SK-N-DZ (cell line): ENCODE data around the gene CCDC13.
A peak's percentile ranks its signal among the peaks of the same experiment; 100 is the strongest.

Experiments
- DNase-seq: peaks from one replicate; pipeline ENCODE4 v3.0.0-alpha.2; 2015; ENCODE audit warnings: low spot score

CCDC13 gene

DNA sequence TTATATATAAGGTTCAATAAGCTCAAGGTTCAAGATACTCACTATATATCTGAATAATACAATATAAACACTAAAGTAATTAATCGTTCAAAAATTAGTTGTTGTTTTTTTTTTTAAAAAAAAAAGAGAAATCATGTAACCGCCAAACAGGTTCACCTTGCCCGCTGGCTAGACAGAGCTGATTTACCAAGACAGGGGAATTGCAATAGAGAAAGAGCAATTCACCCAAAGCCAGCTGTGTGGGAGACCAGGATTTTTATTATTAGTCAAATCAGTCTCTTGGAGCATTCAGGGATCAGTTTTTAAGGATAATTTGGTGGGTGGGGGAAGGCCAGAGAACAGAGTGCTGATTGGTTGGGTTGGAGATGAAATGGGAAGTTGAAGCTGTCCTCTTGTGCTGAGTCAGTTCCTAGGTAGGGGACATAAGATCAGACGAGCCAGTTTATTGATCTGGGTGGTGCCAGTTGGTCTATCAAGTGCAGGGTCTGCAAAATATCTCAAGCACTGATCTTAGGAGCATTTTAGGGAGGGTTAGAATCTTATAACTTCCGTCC, 23.4 kb upstream of the CCDC13 start:
- no peak for DNase-seq

DNA sequence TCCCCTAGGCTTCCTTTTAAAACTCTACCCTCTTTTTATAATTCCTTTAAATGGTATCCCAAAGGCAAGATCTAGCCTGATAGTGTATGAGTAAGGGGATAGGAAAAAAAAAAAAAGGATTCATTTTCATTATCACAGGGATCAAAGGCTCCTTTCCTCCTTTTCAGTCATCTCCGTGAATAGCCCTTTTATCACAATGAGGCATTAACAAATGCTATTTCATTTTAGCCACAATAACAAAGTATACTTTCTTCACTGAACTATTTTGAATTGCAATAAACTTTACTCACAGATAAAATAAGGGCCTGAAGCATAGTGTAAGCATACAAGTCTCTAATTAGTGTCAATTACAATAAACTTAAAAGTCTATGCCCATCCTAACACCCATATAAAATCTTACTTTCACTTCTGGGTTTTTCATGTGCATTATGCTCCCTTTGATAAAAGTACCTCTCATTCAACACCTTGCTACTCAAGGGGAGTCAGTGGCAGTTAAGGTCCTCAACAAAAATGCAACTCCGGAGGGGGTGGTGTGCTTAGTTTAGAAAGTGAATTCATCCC, 22.6 kb upstream of the CCDC13 start:
- DNase-seq, result no peak

DNA sequence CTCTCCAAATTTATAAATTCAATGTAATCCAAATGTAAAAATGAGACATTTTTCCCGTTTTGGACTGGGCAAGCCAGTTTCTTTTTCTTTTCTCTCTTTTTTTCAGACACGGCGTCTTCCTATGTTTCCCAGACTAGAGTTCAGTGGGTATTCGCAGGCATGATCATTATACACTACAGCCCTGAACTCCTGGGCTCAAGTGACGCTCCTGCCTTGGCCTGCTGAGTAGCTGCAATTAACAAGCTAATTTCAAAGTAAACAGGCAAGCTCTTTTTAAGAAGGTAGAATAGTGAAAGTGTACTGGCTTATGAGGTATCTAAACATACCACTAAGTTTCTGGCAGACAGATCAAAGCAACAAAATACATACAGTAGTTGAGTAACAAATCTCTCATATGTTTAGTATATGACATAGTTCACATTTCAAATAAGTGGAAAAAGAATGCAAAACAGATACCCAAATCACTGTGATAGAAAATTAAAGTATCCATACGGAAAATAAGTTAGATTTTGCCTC, 17.7 kb upstream of the CCDC13 start:
- no peak for DNase-seq

- DNase-seq, result no peak
Measured at GRCh38 chr3:42786631-42787030, 13.6 kb upstream of the CCDC13 start.

- no peak for DNase-seq
Measured at GRCh38 chr3:42786212-42786611, 13.2 kb upstream of the CCDC13 start.

DNA sequence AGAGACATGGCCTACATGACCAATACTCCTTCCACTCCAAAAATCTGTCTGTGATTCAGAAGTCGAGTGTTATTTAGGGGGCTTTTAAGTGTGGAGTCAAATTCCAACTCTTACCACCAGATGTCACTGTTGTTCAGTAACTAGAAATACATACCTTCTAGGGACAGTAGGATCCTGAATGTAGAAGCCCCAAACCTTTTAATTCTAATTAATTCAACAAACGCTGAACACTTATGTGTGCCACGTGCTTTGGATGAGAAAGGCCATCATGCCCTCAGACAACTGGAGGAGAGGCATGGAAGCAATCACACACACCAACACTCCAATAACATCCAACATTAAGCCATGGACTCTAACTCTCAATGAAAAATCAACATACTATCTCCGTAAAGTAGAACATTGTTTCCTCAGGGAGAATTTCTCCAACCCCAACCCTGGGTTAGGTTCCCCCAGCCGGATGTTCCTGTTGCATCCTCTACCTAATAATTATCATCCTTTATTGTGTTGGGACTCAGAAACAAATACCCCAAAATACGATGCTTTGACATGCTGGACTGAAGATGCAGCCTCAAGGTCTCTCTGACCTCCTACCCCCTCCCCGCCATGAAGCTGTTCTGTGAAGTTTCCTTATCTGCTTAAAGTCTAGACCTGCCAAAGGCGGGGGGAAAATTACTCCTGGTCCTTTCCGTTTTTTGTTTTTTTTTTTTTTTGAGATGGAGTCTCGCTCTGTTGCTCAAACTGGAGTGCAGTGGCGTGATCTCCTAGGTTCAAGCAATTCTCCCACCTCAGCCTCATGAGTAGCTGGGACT, 8.0 kb upstream of the CCDC13 start:
- peak; percentile 65 for DNase-seq

DNA sequence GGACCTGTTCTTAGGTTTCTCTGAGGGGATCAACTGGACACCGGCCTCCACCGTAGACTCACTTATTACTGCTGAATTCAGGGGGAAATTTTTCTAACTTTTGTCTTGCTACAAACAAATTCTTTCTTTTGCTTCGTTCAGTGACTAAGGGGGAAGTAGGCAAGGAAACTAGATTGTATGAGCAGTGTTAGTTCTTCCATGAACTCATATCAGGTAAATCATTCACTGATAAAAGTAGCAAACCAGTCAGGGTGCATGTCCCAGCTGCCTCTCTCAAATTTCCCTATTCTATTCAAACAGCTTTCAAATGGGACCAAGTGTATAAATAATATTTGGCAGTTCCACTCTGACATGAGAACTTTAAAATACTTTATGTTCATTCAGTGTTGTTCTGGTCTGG, 7.3 kb upstream of the CCDC13 start:
- DNase-seq, result no peak

DNA sequence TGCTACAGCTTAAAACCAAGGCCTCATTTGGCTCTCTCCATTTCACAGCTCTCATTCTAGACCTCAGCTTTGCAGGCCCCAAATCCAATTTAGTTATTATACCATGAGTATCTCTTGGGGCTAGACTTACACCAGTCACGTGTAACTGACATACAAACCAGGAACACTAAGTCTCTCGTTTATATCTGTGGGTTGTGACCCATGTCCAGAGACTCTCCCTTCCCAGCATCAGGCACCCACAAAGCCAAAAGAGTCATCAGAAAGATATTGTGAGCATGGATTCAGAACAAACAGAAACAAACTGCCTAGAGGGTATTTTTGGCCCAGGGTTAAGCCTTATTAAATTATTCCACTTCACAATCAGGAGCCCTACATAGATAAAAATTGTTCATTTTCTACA, 5.6 kb upstream of the CCDC13 start:
- peak; percentile 28 for DNase-seq

DNA sequence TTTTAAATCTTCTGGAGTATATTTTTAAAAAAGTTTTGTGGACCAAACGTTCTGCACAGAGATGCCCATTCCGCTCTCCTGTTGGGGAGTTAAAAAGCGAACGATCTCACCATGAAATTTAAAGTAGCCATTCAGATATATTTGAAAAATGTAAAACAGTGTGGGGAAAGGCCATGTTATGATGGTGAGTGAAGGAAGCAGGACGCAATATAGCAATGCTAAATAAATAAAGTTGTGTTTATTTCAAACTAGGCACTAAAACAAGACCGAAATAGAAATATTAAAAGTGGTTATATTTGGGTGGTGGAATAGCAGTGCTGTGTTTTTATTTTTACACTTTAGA, 327 bp upstream of the CCDC13 start:
- DNase-seq, result no peak

- no peak for DNase-seq
Measured at GRCh38 chr3:42771271-42771670, 1.8 kb downstream of the CCDC13 start.

DNA sequence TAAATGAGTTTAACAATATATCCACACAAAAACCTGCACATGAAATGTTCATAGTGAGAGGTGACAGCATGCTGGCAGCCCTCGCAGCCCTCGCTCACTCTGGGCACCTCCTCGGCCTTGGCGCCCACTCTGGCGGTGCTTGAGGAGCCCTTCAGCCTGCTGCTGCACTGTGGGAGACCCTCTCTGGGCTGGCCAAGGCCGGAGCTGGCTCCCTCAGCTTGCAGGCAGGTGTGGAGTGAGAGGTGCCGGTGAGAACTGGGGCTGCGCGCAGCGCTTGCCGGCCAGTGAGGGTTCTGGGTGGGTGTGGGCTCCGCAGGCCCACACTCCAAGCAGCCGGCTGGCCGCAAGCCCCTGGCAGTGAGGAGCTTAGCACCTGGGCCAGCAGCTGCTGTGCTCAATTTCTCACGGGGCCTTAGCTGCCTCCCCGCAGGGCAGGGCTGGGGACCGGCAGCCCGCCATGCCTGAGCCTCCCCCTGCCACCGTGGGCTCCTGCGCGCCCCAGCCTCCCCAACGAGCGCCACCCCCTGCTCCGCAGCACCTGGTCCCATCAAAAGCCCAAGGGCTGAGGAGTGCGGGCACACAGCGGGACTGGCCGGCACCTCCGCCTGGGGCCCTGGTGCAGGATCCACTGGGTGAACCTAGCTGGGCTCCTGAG, 3.4 kb downstream of the CCDC13 start:
- DNase-seq, result no peak

GRCh38 chr3:42764561-42765295, 8.3 kb downstream of the CCDC13 start:
- no peak for DNase-seq

DNA sequence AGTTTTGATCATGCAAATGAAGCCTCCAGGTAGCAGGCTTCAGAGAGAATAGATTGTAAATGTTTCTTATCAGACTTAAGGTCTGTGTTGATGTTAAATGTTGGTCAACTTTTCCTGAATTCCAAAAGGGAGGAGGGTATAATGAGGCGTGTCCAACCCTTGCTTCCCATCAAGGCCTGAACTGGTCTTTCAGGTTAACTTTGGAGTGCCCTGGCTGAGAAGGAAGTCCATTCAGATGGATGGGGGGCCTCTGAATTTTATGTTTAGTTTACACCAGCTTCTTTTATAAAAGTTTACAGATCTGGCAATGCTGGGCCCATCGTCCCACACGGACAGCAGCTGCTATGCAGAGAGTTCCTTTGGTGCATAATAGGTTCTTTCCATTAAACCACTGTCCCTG, 8.9 kb downstream of the CCDC13 start:
- DNase-seq, result no peak

- no peak for DNase-seq
Measured at GRCh38 chr3:42763021-42763420, 10.0 kb downstream of the CCDC13 start.

DNA sequence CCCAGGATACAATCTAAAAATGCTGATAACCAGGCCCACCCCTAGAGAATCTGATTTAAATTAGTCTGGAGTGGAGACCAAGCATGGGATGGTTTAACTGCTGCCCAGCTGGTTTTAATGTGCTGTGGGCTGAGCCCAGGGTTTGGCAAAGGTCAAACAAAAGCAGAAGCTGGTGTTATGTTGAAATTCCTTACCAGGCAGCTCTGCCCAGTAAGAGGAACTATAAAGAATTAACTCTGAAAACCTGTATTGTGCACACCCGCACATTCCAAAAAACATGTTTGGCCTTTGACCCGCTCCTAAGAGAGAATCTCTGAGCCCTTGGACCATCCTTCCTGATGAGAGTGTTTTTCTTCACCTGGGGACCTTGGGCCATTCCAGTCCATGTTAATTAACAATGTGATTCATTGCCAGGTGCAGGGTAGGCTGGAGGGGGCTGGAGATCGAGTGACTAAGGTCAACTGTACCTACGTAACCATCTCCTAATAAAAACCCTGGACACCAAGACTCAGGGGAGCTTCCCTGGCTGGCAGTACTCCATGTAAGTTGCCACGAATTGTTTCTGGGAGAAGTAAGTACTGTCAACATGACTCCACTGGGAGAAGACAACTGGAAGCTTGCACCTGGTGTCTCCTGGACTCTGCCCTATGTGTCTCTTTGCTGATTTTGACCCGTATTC, 10.9 kb downstream of the CCDC13 start:
- DNase-seq, result no peak

DNA sequence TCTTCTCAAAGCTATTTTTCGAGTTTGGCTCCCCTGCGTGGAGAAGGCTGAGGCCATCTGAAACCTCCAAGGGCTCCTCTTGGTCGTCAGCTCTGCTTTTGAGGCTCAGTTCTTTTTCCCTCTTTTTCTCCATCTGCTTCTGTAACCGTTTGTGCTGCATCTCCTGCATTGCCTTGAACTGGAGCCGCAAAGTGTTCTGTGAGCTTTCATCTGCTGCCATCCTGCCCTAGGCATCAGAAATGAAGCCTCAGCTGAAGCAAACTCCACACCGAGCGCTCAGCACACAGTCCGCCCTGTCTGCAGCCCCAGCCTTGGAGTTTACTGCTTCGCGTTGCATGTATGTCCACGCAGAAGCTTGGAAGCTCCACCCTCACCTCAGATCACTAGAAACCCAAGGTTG, 14.9 kb downstream of the CCDC13 start:
- DNase-seq, result no peak

DNA sequence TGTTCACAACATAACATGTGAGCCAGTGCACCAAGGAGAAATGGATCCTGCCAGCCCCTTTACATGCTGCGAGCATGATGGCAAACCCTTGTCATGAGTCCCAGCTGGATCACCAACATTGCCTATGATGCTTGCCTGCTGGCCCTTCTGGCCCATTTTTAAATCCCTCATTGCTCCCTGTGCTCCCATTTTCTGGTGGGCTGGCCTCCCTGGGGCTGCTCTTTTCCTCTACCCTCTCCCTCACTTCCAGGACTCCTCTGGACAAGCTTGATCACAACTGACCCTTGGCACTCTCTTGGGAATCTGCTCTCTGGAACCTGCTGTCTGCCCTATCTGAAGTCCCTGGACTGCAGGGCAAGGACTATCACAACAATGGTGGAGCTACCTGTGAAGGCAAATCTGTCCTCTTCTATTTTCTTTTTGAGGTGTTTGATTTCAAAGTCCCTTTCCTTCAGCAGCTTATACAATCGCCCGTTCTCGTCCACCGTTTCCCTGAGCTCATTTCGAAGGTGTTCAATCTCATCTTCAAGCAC, 16.3 kb downstream of the CCDC13 start:
- no peak for DNase-seq

DNA sequence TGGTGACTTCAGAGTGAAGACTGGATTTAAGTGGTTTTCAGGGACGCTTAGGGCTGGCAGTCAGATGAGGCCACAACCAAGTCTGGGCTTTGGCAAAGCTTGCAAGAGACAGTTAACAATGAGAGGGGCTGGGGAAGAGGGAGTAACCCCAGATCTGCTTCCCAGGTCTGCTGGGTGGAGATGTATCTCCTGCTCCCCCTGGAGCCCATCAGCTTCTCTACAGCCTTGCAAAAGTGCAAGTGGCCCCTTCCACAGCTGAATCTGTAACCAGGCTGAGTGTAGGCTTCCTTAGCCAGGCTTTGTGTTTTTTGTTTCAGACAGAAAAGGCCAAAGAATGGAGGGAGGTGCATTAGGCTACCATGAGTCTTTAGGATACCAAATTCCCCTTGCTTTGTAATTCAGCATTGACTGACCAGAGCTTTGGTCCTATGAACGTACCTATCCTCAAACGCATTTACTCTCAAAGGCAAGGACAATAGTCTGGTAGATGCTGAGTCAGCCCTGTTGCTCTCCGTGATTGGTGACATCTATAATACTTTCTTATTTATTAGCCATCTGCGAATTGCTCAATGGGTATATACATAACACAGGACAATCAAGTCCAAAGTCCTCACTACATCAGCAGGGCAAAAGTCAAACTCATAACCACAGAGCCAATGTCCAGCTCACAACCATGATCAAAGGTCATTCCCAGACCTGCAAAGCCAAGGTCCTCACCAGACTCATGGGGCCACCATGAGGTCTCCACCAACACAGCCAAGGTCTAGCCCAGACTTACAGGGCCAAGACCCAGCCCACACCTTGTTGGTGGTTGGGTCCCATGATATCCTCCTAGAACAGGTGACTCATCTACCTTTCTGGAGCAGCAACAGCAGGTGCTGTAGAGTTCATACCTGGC, 17.1 kb downstream of the CCDC13 start:
- DNase-seq, result peak; percentile 11

GRCh38 chr3:42753757-42754156, 19.3 kb downstream of the CCDC13 start:
- DNase-seq, result no peak

GRCh38 chr3:42752961-42753360, 20.1 kb downstream of the CCDC13 start:
- DNase-seq, result no peak
